Keratinocyte (primary cell): Measurements from ENCODE around the gene MIB2. TPM values are rescaled to one million over a fixed set of nuclear protein-coding genes. Genes with fewer than 3 reads are reported as not detected.

Experiments used
- DNase-seq: peaks from one replicate; pipeline ENCODE4 v3.0.0-alpha.2; 2011; ENCODE audit warnings: low read depth, missing footprints, low spot score
- FAIRE-seq: peaks from 2 replicates; lab custom pipeline; 2011; peaks lifted over from hg19 to GRCh38; lab: Jason Lieb, UNC
- H2AFZ ChIP-seq: 2 replicates; pipeline ENCODE4 v1.6.0; 2012; ENCODE audit warnings: low read length, control low read depth, inconsistent platforms; ENCODE audit not compliant: control insufficient read depth
- H3K27ac ChIP-seq: 2 replicates; pipeline ENCODE4 v1.5.1; 2011; ENCODE audit warnings: low read length; ENCODE audit not compliant: control insufficient read depth, insufficient read depth
- H3K27me3 ChIP-seq: 3 replicates; pipeline ENCODE4 v1.6.0; 2011; ENCODE audit warnings: low read length; ENCODE audit not compliant: control insufficient read depth, insufficient read depth; ENCODE audit errors: extremely low read depth
- H3K36me3 ChIP-seq, 2 experiments: 2 replicates in 1 of 2; 3 replicates in 1 of 2; pipeline ENCODE4 v1.5.1; 2011; ENCODE audit warnings: low read length in 2 of 2, mild to moderate bottlenecking in 1 of 2; ENCODE audit not compliant: control insufficient read depth in 2 of 2, insufficient read depth in 2 of 2; ENCODE audit errors: extremely low read depth in 1 of 2
- H3K4me1 ChIP-seq: 3 replicates; pipeline ENCODE4 v1.5.1; 2011; ENCODE audit warnings: low read length; ENCODE audit not compliant: control insufficient read depth, insufficient read depth; ENCODE audit errors: extremely low read depth
- H3K4me2 ChIP-seq: 3 replicates; pipeline ENCODE4 v1.6.0; 2011; ENCODE audit warnings: low read depth, low read length; ENCODE audit not compliant: control insufficient read depth, insufficient read depth; ENCODE audit errors: extremely low read depth
- H3K4me3 ChIP-seq, 3 experiments: fragments of 200-600 bp in 1 of 3; sonication (generic) in 1 of 3; 2 replicates in 2 of 3; 3 replicates in 1 of 3; pipeline ENCODE4 v1.5.1; 2011 to 2016; ENCODE audit warnings: low read length in 3 of 3, mild to moderate bottlenecking in 3 of 3, control low read depth in 2 of 3, inconsistent platforms in 1 of 3, low read depth in 1 of 3, mixed read lengths in 1 of 3, mixed run types in 1 of 3, moderate library complexity in 1 of 3; ENCODE audit not compliant: control insufficient read depth in 2 of 3, insufficient read depth in 2 of 3; ENCODE audit errors: extremely low read depth in 1 of 3
- H3K79me2 ChIP-seq: 2 replicates; pipeline ENCODE4 v1.6.0; 2012; ENCODE audit warnings: low read length; ENCODE audit not compliant: control insufficient read depth, insufficient read depth
- H3K9ac ChIP-seq: 3 replicates; pipeline ENCODE4 v1.6.0; 2011; ENCODE audit warnings: low read length; ENCODE audit not compliant: control insufficient read depth, insufficient read depth; ENCODE audit errors: extremely low read depth
- H3K9me1 ChIP-seq: 3 replicates; pipeline ENCODE4 v1.6.0; 2011; ENCODE audit warnings: low read length; ENCODE audit not compliant: control insufficient read depth, insufficient read depth; ENCODE audit errors: extremely low read depth
- H3K9me3 ChIP-seq: 2 replicates; pipeline ENCODE4 v1.5.1; 2012; ENCODE audit warnings: low read depth, low read length; ENCODE audit not compliant: control insufficient read depth
- H4K20me1 ChIP-seq: 3 replicates; pipeline ENCODE4 v1.6.0; 2011; ENCODE audit warnings: low read length; ENCODE audit not compliant: control insufficient read depth, insufficient read depth; ENCODE audit errors: extremely low read depth
- EZH2 ChIP-seq: IDR thresholded peaks from one replicate; pipeline ENCODE4 v1.6.1; 2012; ENCODE audit warnings: inconsistent platforms, mild to moderate bottlenecking, low read length, moderate library complexity
- dilution Hi-C: fragments of 300-500 bp; cut with MboI; formaldehyde crosslinking; loops from one replicate; pipeline ENCODE4 v1.7.0; 2020; ENCODE audit warnings: low sequenced_read_pairs; ENCODE audit not compliant: extremely low pct_ligation_motif_present
- polyA plus RNA-seq, 5 experiments: library from polyadenylated mRNA; depleted of rRNA in 3 of 5; stranded (reverse) in 3 of 5; stranded (forward) in 1 of 5; unstranded in 1 of 5; fragments of >200 nt; gene quantifications; 1 replicate in 1 of 5; 2 replicates in 3 of 5; 3 replicates in 1 of 5; pipeline versions ENCODE4 v1.2.1 to v1.2.3, GENCODE V29; 2011 to 2012; ENCODE audit warnings: missing spikeins in 2 of 5, low read depth in 1 of 5, low replicate concordance in 1 of 5
- TF ChIP-seq, protein P1 (sequence below), 3 experiments: IDR thresholded peaks in 1 of 3; conservative IDR thresholded peaks in 1 of 3; optimal IDR thresholded peaks in 1 of 3; 2 replicates in 2 of 3; 3 replicates in 1 of 3; pipeline versions ENCODE3 to v1.5.1; 2011; ENCODE audit warnings: low read length in 3 of 3, mild to moderate bottlenecking in 3 of 3, moderate library complexity in 2 of 3, control low read depth in 1 of 3, inconsistent platforms in 1 of 3; ENCODE audit not compliant: insufficient read depth in 2 of 3; ENCODE audit errors: extremely low read depth in 1 of 3

MIB2 gene
- polyA plus RNA-seq, 1 donor (not counting 4 experiments of a cell fraction or from before 2014, with no cell fraction given): 13.9 TPM

DNA sequence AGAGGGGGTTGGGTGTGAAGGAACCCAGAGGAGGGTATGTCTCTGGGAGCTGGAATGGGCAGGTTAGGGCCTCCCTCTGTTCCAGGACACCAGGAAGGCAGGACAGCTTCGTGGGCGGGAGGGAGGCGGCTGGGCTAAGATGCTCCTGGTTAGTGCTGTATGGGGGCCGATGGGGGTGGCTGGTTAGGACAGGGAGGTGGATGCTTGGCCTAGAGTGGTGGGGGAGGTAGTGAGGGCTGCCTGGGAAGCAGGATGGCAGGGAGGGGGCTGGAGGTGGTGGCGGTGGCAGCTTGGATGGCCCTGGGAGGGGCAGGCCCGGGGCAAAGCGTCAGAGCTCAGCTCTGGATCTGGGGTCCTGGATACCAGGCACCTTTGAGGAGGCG is 10.5 kb downstream of the MIB2 start:
- Histone ChIP-seq H3K4me1 (peaks cover 18% of the 10 kb centered on the region), H2AFZ (no peak overlapping the region), H3K4me3 (no peak overlapping the region), H4K20me1 (no peaks in the 10 kb centered on the region), H3K9me1 (no peaks in the 10 kb centered on the region), H3K27ac (no peak overlapping the region), H3K36me3 (no peaks in the 10 kb centered on the region), H3K4me2 (no peak overlapping the region), H3K79me2 (no peaks in the 10 kb centered on the region), H3K9ac (no peak overlapping the region), H3K27me3 (no peaks in the 10 kb centered on the region), H3K9me3 (no peaks in the 10 kb centered on the region)
- no peak for DNase-seq
- FAIRE-seq: no peak
- dilution Hi-C loops: no loop called here
- TF ChIP-seq, protein P1, sequence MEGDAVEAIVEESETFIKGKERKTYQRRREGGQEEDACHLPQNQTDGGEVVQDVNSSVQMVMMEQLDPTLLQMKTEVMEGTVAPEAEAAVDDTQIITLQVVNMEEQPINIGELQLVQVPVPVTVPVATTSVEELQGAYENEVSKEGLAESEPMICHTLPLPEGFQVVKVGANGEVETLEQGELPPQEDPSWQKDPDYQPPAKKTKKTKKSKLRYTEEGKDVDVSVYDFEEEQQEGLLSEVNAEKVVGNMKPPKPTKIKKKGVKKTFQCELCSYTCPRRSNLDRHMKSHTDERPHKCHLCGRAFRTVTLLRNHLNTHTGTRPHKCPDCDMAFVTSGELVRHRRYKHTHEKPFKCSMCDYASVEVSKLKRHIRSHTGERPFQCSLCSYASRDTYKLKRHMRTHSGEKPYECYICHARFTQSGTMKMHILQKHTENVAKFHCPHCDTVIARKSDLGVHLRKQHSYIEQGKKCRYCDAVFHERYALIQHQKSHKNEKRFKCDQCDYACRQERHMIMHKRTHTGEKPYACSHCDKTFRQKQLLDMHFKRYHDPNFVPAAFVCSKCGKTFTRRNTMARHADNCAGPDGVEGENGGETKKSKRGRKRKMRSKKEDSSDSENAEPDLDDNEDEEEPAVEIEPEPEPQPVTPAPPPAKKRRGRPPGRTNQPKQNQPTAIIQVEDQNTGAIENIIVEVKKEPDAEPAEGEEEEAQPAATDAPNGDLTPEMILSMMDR (optimal IDR thresholded peaks at IDR 0.05 in 1 of 3, IDR thresholded peaks at IDR 0.05 in 1 of 3, conservative IDR thresholded peaks at IDR 0.05 in 1 of 3; ENCODE audit: extremely low read depth in 1 of 3, insufficient read depth in 2 of 3, low read length in 3 of 3): no peak
- no peak for TF ChIP-seq EZH2

DNA sequence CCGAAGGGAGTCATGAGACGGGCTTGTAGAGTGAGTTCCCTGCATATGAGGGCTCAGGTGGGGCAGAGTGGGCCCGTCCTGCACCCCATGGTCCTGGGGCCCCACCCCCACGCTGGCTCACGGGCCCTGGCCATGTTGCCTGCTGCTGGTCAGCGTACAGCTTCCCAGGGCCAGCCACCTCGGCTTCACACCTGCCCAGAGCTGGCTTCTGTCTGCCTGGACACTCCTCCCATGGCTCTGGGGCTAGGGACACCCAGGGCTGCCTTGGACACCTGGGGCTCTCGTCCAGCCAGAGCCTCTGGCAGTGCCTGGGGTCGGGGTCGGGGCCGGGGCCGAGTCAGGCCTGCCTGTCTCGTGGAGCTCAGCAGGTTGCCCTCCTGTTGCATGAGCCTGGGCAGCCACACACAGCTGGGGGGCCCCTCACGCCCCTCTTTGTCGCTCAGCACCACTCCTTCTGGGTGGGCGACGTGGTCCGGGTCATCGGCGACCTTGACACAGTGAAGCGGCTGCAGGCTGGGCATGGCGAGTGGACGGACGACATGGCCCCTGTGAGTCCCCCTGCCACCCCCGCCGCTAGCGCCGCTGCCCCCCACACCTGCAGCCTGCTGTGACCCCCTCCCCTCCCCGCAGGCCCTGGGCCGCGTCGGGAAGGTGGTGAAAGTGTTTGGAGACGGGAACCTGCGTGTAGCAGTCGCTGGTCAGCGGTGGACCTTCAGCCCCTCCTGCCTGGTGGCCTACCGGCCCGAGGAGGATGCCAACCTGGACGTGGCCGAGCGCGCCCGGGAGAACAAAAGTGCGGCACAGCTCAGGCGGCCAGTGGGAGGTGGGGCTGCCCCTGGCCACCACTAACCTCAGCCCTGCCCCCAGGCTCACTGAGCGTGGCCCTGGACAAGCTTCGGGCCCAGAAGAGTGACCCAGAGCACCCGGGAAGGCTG is 11.2 kb downstream of the MIB2 start:
- Histone ChIP-seq H3K4me2 (peak overlapping the region; percentile 84), H3K9ac (no peak overlapping the region), H3K79me2 (no peaks in the 10 kb centered on the region), H3K36me3 (no peaks in the 10 kb centered on the region), H3K27ac (no peak overlapping the region), H3K4me1 (peaks cover 18% of the 10 kb centered on the region), H4K20me1 (no peaks in the 10 kb centered on the region), H2AFZ (no peak overlapping the region), H3K27me3 (peaks cover 6% of the 10 kb centered on the region), H3K9me1 (no peaks in the 10 kb centered on the region), H3K4me3 (no peak overlapping the region), H3K9me3 (no peaks in the 10 kb centered on the region)
- FAIRE-seq (no peak), DNase-seq (no peak)
- dilution Hi-C loops: no loop called here
- TF ChIP-seq EZH2: no peak
- TF ChIP-seq, protein P1 (optimal IDR thresholded peaks at IDR 0.05 in 1 of 3, IDR thresholded peaks at IDR 0.05 in 1 of 3, conservative IDR thresholded peaks at IDR 0.05 in 1 of 3; ENCODE audit: extremely low read depth in 1 of 3, insufficient read depth in 2 of 3, low read length in 3 of 3): no peak
